CD4-positive, alpha-beta T cell (primary cell): ENCODE measurements around the gene NQO2. TPM values are rescaled to one million over a fixed set of nuclear protein-coding genes. Genes with fewer than 3 reads are reported as not detected.
"Not testable (repeated sequence)": the region's sequence is repeated elsewhere in the genome, so short reads cannot be mapped to it uniquely, and the experiment has no call there.

ENCODE experiments used
- ATAC-seq: fragments of 200-7000 bp; cut with Tn5 transposase; one replicate; pipeline ENCODE4 v1.10.0; 2022; ENCODE audit warnings: mild to moderate bottlenecking; ENCODE audit not compliant: poor library complexity
- CTCF ChIA-PET: fragments of 350-600 bp; sonication (Branson Sonifier 250); formaldehyde crosslinking; loops from one replicate; lab custom pipeline; 2021; ENCODE audit warnings: antibody characterized with exemption, inconsistent platforms; lab: Charles Lee
- POLR2A ChIA-PET: fragments of 350-600 bp; sonication (Branson Sonifier 250); formaldehyde crosslinking; loops from one replicate; lab custom pipeline; 2021; ENCODE audit warnings: antibody characterized with exemption, inconsistent platforms; lab: Charles Lee
- DNase-seq, 14 experiments: peaks; one replicate each; pipeline ENCODE4 v3.0.0-alpha.2; 2013 to 2020; ENCODE audit warnings: mixed read lengths in 2 of 14
- H3K27ac ChIP-seq, 2 donors: one replicate each; pipeline versions ENCODE4 v1.5.1 to v1.7.0; 2013; ENCODE audit warnings: low read length in 2 of 2, low read depth in 1 of 2, mild to moderate bottlenecking in 1 of 2
- H3K27me3 ChIP-seq, 2 experiments: 1 replicate in 1 of 2; 2 replicates in 1 of 2; pipeline versions ENCODE4 v1.6.1 to v1.7.0; 2013; ENCODE audit warnings: low read length in 2 of 2, control low read depth in 1 of 2, mild to moderate bottlenecking in 1 of 2, moderate library complexity in 1 of 2; ENCODE audit not compliant: insufficient read depth in 2 of 2, control insufficient read depth in 1 of 2
- H3K36me3 ChIP-seq: one replicate; pipeline ENCODE4 v1.6.1; 2013; ENCODE audit warnings: low read length, control low read depth; ENCODE audit not compliant: insufficient read depth
- H3K4me1 ChIP-seq: one replicate; pipeline ENCODE4 v1.6.1; 2013; ENCODE audit warnings: low read length, control low read depth; ENCODE audit not compliant: insufficient read depth
- H3K4me3 ChIP-seq: one replicate; pipeline ENCODE4 v1.5.1; 2013; ENCODE audit warnings: mild to moderate bottlenecking, low read length, moderate library complexity
- H3K9me3 ChIP-seq, 2 experiments: 1 replicate in 1 of 2; 2 replicates in 1 of 2; pipeline versions ENCODE4 v1.6.1 to v1.7.0; 2013; ENCODE audit warnings: low read length in 2 of 2, mild to moderate bottlenecking in 2 of 2, control low read depth in 1 of 2, moderate library complexity in 1 of 2; ENCODE audit not compliant: control insufficient read depth in 1 of 2, insufficient read depth in 1 of 2
- H3K27ac Mint-ChIP-seq: one replicate; pipeline ENCODE4 v1.8.0; 2020; ENCODE audit warnings: mixed read lengths
- H3K27me3 Mint-ChIP-seq: one replicate; pipeline ENCODE4 v1.8.0; 2021; ENCODE audit warnings: mixed read lengths
- H3K36me3 Mint-ChIP-seq: one replicate; pipeline ENCODE4 v1.8.0; 2021; ENCODE audit warnings: low read depth, mixed read lengths
- H3K4me1 Mint-ChIP-seq: one replicate; pipeline ENCODE4 v1.8.0; 2021; ENCODE audit warnings: low read depth, mixed read lengths
- H3K4me3 Mint-ChIP-seq: one replicate; pipeline ENCODE4 v1.8.0; 2020; ENCODE audit warnings: mild to moderate bottlenecking, mixed read lengths
- H3K9me3 Mint-ChIP-seq: one replicate; pipeline ENCODE4 v1.8.0; 2020; ENCODE audit warnings: mixed read lengths
- intact Hi-C, 2 experiments: fragments of 100-400 bp; cut with DNase I in 1 of 2; cut with micrococcal nuclease in 1 of 2; formaldehyde crosslinking; loops; one replicate each; pipeline versions ENCODE4 v1.15.1 to v1.9.0; 2023 to 2025; cut with DNase I, micrococcal nuclease
- total RNA-seq, 174 experiments: library from RNA in 2 of 174; stranded (reverse) in 2 of 174; gene quantifications; one replicate each; pipeline ENCODE4 v1.2.3 and lab custom pipeline; 2021 to 2026
- TF ChIP-seq, protein P1 (sequence below): fragments of 200-600 bp; IDR thresholded peaks from one replicate; pipeline ENCODE4 v1.8.0; 2022; ENCODE audit warnings: antibody characterized with exemption, mild to moderate bottlenecking

The NQO2 gene
- total RNA-seq, 2 experiments from 2014 or later, result 6.7 to 7.7 TPM

DNA sequence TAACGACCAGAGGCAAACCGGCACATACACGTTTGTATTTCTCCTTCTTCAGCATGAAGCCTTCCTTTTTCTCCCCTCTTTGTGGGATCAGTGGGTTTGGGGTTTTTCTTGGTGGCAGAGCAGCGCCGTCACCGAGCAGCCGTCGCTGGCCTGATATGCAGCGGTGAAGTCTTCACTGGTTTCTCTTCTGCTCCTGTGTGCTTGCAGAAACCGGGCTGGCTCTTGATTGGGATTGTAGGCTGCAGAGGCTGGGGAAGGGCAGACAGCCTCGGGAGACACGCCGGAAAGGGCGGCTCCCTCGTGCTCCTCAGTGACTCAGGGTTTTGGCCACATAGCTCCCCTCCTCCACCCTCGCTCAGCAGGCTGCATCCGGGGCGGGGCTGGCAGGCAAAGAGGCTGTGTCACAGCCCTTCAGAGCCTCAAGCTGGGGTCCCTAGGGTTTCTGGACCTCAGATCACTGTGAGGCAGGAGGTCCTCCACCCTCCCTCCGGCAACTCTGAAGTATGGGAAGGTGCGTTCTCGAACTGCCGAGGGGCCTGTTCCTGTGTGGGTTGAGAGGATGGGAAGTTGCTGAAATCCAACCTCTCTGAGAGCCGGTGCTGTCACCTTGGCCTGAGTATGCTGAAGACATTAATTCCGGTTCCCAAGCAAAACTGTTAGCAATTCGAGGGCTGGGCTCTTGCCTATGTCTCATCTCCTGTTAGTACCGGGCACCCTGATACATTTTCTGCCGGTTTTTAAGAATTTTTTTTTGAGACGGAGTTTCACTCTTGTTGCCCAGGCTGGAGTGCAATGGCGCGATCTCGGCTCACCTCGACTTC is 24.2 kb downstream of the NQO2 start:
- peaks cover 53% of the 10 kb centered on the region for H3K4me1 Mint-ChIP-seq

DNA sequence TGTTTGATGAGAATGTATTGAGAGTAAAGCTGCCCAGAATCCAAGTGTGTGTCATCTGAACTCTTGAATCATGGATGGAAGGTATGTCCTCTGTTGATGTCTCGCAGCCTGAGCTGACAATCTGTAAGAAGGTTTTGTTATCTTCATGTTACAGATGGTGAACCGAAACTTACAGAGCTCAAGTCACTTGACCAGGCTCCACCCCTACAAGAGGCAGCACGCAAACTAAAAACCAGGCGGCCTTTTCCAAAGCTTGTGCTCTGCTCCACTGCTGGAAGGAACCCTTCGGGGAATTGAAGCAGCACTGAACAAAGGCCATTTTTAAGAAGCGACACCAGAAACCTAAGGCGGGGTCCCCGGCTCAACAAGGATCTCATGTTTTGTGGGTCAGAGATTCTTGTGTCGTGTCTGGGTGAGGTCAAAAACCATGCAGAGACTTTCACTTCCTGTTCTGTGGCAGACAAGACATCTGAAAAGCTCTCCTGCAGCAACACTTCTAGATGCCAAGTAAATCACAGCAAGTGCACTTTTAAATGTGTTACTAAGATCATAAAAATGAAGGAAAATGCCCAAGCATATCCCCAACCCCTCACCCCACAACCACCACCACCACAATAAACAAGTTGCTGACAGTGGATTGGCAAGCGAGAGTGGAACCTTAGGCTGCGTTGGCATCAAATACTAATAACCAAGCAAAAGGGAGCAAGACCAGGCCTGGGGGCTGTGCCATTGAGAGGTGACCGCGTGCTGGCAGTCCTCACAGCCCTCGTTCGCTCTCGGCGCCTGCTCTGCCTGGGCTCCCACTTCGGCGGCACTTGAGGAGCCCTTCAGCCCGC is 27.3 kb downstream of the NQO2 start:
- no peaks in the 10 kb centered on the region for H3K27me3 ChIP-seq
- H3K4me1 ChIP-seq, result peaks cover 66% of the 10 kb centered on the region
- peak overlapping the region; percentile 13 for H3K4me3 ChIP-seq
- Mint-ChIP-seq H3K27me3 (peaks cover 6% of the 10 kb centered on the region), H3K4me3 (peak overlapping the region; percentile 76), H3K27ac (peak overlapping the region; percentile 92), H3K4me1 (peaks cover 62% of the 10 kb centered on the region), H3K36me3 (peaks cover 5% of the 10 kb centered on the region), H3K9me3 (no peaks in the 10 kb centered on the region)
- peak overlapping the region; percentile 6 to 30 for H3K27ac ChIP-seq
- no peaks in the 10 kb centered on the region for H3K9me3 ChIP-seq
- H3K36me3 ChIP-seq, result no peaks in the 10 kb centered on the region
- TF ChIP-seq, protein P1, sequence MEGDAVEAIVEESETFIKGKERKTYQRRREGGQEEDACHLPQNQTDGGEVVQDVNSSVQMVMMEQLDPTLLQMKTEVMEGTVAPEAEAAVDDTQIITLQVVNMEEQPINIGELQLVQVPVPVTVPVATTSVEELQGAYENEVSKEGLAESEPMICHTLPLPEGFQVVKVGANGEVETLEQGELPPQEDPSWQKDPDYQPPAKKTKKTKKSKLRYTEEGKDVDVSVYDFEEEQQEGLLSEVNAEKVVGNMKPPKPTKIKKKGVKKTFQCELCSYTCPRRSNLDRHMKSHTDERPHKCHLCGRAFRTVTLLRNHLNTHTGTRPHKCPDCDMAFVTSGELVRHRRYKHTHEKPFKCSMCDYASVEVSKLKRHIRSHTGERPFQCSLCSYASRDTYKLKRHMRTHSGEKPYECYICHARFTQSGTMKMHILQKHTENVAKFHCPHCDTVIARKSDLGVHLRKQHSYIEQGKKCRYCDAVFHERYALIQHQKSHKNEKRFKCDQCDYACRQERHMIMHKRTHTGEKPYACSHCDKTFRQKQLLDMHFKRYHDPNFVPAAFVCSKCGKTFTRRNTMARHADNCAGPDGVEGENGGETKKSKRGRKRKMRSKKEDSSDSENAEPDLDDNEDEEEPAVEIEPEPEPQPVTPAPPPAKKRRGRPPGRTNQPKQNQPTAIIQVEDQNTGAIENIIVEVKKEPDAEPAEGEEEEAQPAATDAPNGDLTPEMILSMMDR, result no peak
- ATAC-seq, result peak; percentile 36
- ChIA-PET POLR2A (interaction anchor here (0.7 to 8.9 kb wide), 22 partner anchors 9 to 261 kb away, joined by 3 to 82 read pairs (median 6); partner anchors contain the start of genes NQO2, RIPK1, SERPINB1 and TUBB2A), CTCF (interaction anchor here (0.8 to 4.4 kb wide), 4 partner anchors 25 to 149 kb away, joined by 3 to 29 read pairs (median 4); no protein-coding TSS in a partner anchor)
- intact Hi-C loops, result loop anchor here in 1 of 2 experiments (2.0 kb wide), 1 partner anchor 28 kb away; the partner anchor contains the start of gene NQO2
- DNase-seq, result peak; percentile 15 to 74 (median 37)

More for the DNA sequence above, 24.2 kb downstream of the NQO2 start:
- no peaks in the 10 kb centered on the region for H3K9me3 Mint-ChIP-seq
- TF ChIP-seq, protein P1, result no peak
- H3K27me3 Mint-ChIP-seq, result no peaks in the 10 kb centered on the region
- peaks cover 22% of the 10 kb centered on the region for H3K36me3 Mint-ChIP-seq
- Histone ChIP-seq H3K27me3 (no peaks in the 10 kb centered on the region), H3K4me3 (peak overlapping the region; percentile 78), H3K27ac (peak overlapping the region; percentile 40 to 76), H3K9me3 (no peaks in the 10 kb centered on the region), H3K36me3 (peaks cover 4% of the 10 kb centered on the region), H3K4me1 (peaks cover 68% of the 10 kb centered on the region)
- intact Hi-C loops, result loop anchor here in 1 of 2 experiments (2.0 kb wide), 1 partner anchor 23 kb away; no protein-coding TSS in a partner anchor
- peak overlapping the region; percentile 77 for H3K27ac Mint-ChIP-seq
- ChIA-PET CTCF (interaction anchor here (0.7 to 4.4 kb wide), 2 partner anchors 22 to 24 kb away, joined by 3 to 29 read pairs; partner anchors contain the start of gene NQO2), POLR2A (interaction anchor here (0.5 to 8.9 kb wide), 12 partner anchors 14 to 182 kb away, joined by 3 to 82 read pairs (median 6); partner anchors contain the start of genes NQO2, RIPK1 and SERPINB1)
- ATAC-seq (peak; percentile 82), DNase-seq (peak; percentile 58 to 93 (median 88))
- H3K4me3 Mint-ChIP-seq, result peak overlapping the region; percentile 86

DNA sequence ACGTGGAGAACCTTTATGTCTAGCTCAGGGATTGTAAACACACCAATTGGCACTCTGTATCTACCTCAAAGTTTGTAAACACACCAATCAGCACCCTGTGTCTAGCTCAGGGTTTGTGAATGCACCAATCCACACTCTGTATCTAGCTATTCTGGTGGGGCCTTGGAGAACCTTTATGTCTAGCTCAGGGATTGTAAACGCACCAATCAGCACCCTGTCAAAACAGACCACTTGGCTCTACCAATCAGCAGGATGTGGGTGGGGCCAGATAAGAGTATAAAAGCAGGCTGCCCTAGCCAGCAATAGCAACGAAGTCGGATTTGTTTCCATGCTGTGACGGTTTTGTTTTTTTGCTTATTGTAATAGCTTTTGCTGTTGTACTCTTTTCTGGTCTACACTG is 28.5 kb downstream of the NQO2 start:
- Mint-ChIP-seq H3K27ac (peak overlapping the region; percentile 90), H3K4me1 (peaks cover 60% of the 10 kb centered on the region), H3K4me3 (peak overlapping the region; percentile 30)
- intact Hi-C loops, H3K27me3 Mint-ChIP-seq, H3K27ac ChIP-seq, DNase-seq, ATAC-seq, H3K27me3 ChIP-seq, H3K9me3 Mint-ChIP-seq, H3K36me3 ChIP-seq, H3K36me3 Mint-ChIP-seq, H3K9me3 ChIP-seq, H3K4me3 ChIP-seq: not testable (repeated sequence)
- ChIA-PET CTCF (interaction anchor here (0.9 kb wide), 1 partner anchor 26 kb away, joined by 3 read pairs; no protein-coding TSS in a partner anchor), POLR2A (interaction anchor here (1.5 to 8.9 kb wide), 6 partner anchors 13 to 40 kb away, joined by 5 to 82 read pairs (median 41); partner anchors contain the start of genes NQO2 and RIPK1)
- peaks cover 54% of the 10 kb centered on the region for H3K4me1 ChIP-seq
